CD14-positive monocyte (primary cell): Measurements from ENCODE around the gene ABCG5. TPM values are rescaled to one million over a fixed set of nuclear protein-coding genes. Genes with fewer than 3 reads are reported as not detected.

Source experiments
- DNase-seq, 3 donors: peaks; one replicate each; pipeline ENCODE4 v3.0.0-alpha.2; 2011 to 2022
- H2AFZ ChIP-seq: 2 replicates; pipeline ENCODE4 v1.6.0; 2012; ENCODE audit warnings: mild to moderate bottlenecking, low read depth, low read length, inconsistent platforms; ENCODE audit not compliant: insufficient read depth, poor library complexity, severe bottlenecking
- H3K27ac ChIP-seq, 2 donors: 1 replicate in 1 of 2; 2 replicates in 1 of 2; pipeline ENCODE4 v1.5.1; 2012 to 2013; ENCODE audit warnings: low read length in 2 of 2, control low read depth in 1 of 2, inconsistent platforms in 1 of 2, low read depth in 1 of 2, mild to moderate bottlenecking in 1 of 2
- H3K27me3 ChIP-seq, 2 donors: one replicate each; pipeline versions ENCODE4 v1.6.0 to v1.6.1; 2011 to 2013; ENCODE audit warnings: low read length in 2 of 2; ENCODE audit not compliant: control insufficient read depth in 2 of 2, insufficient read depth in 2 of 2
- H3K36me3 ChIP-seq, 2 donors: replicated peaks in 1 of 2; 1 replicate in 1 of 2; 2 replicates in 1 of 2; pipeline versions ENCODE4 v1.5.1 to v1.6.1; 2012 to 2013; ENCODE audit warnings: low read length in 2 of 2, control low read depth in 1 of 2, inconsistent platforms in 1 of 2, mild to moderate bottlenecking in 1 of 2; ENCODE audit not compliant: insufficient read depth in 2 of 2, control insufficient read depth in 1 of 2
- H3K4me1 ChIP-seq, 2 donors: 1 replicate in 1 of 2; 2 replicates in 1 of 2; pipeline versions ENCODE4 v1.5.1 to v1.6.1; 2012 to 2013; ENCODE audit warnings: low read length in 2 of 2, control low read depth in 1 of 2, inconsistent platforms in 1 of 2, mild to moderate bottlenecking in 1 of 2, moderate library complexity in 1 of 2; ENCODE audit not compliant: insufficient read depth in 2 of 2, control insufficient read depth in 1 of 2
- H3K4me2 ChIP-seq: replicated peaks from 2 replicates; pipeline ENCODE3; 2012; ENCODE audit warnings: low read length, moderate library complexity, mild to moderate bottlenecking; ENCODE audit not compliant: poor library complexity, severe bottlenecking; ENCODE audit errors: extremely low read depth
- H3K4me3 ChIP-seq, 3 experiments: fragments of 200-600 bp in 1 of 3; sonication (generic) in 1 of 3; replicated peaks in 1 of 3; 1 replicate in 2 of 3; 2 replicates in 1 of 3; pipeline ENCODE4 v1.5.1; 2011 to 2013; ENCODE audit warnings: low read length in 3 of 3, mild to moderate bottlenecking in 3 of 3, control low read depth in 2 of 3, low read depth in 2 of 3, inconsistent platforms in 1 of 3, moderate library complexity in 1 of 3
- H3K79me2 ChIP-seq: 2 replicates; pipeline ENCODE4 v1.6.0; 2012; ENCODE audit warnings: mild to moderate bottlenecking, control low read depth, inconsistent platforms, low read length, moderate library complexity; ENCODE audit not compliant: insufficient read depth
- H3K9ac ChIP-seq: 2 replicates; pipeline ENCODE4 v1.6.0; 2017; ENCODE audit warnings: low read length, mild to moderate bottlenecking; ENCODE audit not compliant: insufficient read depth, poor library complexity, severe bottlenecking
- H3K9me3 ChIP-seq, 2 donors: replicated peaks in 1 of 2; 1 replicate in 1 of 2; 2 replicates in 1 of 2; pipeline versions ENCODE4 v1.5.1 to v1.6.1; 2012 to 2013; ENCODE audit warnings: low read length in 2 of 2, control low read depth in 1 of 2; ENCODE audit not compliant: control insufficient read depth in 1 of 2, insufficient read depth in 1 of 2
- H4K20me1 ChIP-seq: 2 replicates; pipeline ENCODE4 v1.6.0; 2012; ENCODE audit warnings: mild to moderate bottlenecking, low read length, control low read depth, moderate library complexity; ENCODE audit not compliant: insufficient read depth
- H3K27ac Mint-ChIP-seq, 7 donors: one replicate each; pipeline ENCODE4 v1.8.0; 2020; ENCODE audit warnings: mild to moderate bottlenecking in 7 of 7, mixed read lengths in 7 of 7, moderate library complexity in 6 of 7, inconsistent platforms in 2 of 7
- H3K27me3 Mint-ChIP-seq, 3 donors: one replicate each; pipeline ENCODE4 v1.8.0; 2021 to 2022; ENCODE audit warnings: low read depth in 3 of 3, mild to moderate bottlenecking in 3 of 3, mixed read lengths in 3 of 3, moderate library complexity in 3 of 3, inconsistent platforms in 1 of 3
- H3K36me3 Mint-ChIP-seq, 2 donors: one replicate each; pipeline ENCODE4 v1.8.0; 2020; ENCODE audit warnings: mixed read lengths in 2 of 2, inconsistent platforms in 1 of 2, mild to moderate bottlenecking in 1 of 2
- H3K4me1 Mint-ChIP-seq: one replicate; pipeline ENCODE4 v1.8.0; 2020; ENCODE audit warnings: mild to moderate bottlenecking, mixed read lengths
- H3K4me3 Mint-ChIP-seq, 2 donors: one replicate each; pipeline ENCODE4 v1.8.0; 2020; ENCODE audit warnings: mild to moderate bottlenecking in 2 of 2, mixed read lengths in 2 of 2, moderate library complexity in 1 of 2
- H3K9me3 Mint-ChIP-seq, 7 donors: one replicate each; pipeline ENCODE4 v1.8.0; 2020 to 2022; ENCODE audit warnings: mixed read lengths in 7 of 7, mild to moderate bottlenecking in 6 of 7, moderate library complexity in 6 of 7, inconsistent platforms in 2 of 7
- WGBS: methylation state at CpG from one replicate; pipeline ENCODE4 v1.1.5; 2013; ENCODE audit warnings: missing lambda C conversion rate; ENCODE audit not compliant: insufficient coverage; 5-methylcytosine and 5-hydroxymethylcytosine counted together
- intact Hi-C, 2 donors: fragments of 100-400 bp; cut with micrococcal nuclease; formaldehyde crosslinking; loops; one replicate each; pipeline versions ENCODE4 v1.15.0 to v1.15.1; 2023
- polyA plus RNA-seq, 3 donors: library from polyadenylated mRNA; depleted of rRNA in 1 of 3; unstranded in 2 of 3; stranded (reverse) in 1 of 3; fragments of 300-500 nt in 2 of 3; fragments of >200 nt in 1 of 3; fragmentation: Illumina TruSeq in 2 of 3; gene quantifications; 1 replicate in 2 of 3; 2 replicates in 1 of 3; pipeline ENCODE4 v1.2.3, GENCODE V29; 2012 to 2021
- TF ChIP-seq, protein P1 (sequence below): fragments of 200-600 bp; IDR thresholded peaks from one replicate; pipeline ENCODE4 v1.8.0; 2022; ENCODE audit warnings: antibody characterized with exemption, mild to moderate bottlenecking

The ABCG5 gene
- polyA plus RNA-seq, 3 donors: not detected

DNA sequence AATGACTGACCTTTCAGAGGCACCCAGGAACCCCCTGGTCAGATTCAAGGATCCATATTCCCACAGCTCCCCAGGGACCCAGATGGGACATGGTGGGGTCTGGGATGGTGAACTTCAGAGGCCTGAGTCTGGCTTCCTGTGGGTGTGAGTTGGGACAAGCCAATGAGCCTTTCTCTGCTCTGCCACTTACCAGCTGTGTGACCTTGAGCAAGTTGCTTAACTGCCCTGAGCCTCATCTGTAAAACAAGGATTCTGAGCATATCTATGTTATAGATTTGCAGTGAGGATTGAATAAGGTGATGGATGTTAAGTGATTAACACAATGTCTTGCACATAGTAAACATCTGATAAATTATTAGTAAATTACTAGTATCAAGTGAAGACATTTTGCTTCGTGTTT, 6.5 kb upstream of the ABCG5 start:
- H2AFZ ChIP-seq: no peak overlapping the region
- no peaks in the 10 kb centered on the region for H3K79me2 ChIP-seq
- Mint-ChIP-seq H3K27me3 (peaks cover 5 to 10% (median 7%) of the 10 kb centered on the region in 3 donors), H3K9me3 (no peaks in the 10 kb centered on the region), H3K27ac (no peak overlapping the region), H3K4me1 (no peaks in the 10 kb centered on the region), H3K4me3 (no peak overlapping the region), H3K36me3 (no peaks in the 10 kb centered on the region)
- DNase-seq: no peak
- no peaks in the 10 kb centered on the region for H3K36me3 ChIP-seq
- no peak overlapping the region for H3K4me2 ChIP-seq
- H3K27ac ChIP-seq: no peak overlapping the region
- no peaks in the 10 kb centered on the region for H4K20me1 ChIP-seq
- intact Hi-C loops: no loop called here
- H3K27me3 ChIP-seq: no peaks in the 10 kb centered on the region
- H3K4me3 ChIP-seq: no peak overlapping the region
- TF ChIP-seq, protein P1, sequence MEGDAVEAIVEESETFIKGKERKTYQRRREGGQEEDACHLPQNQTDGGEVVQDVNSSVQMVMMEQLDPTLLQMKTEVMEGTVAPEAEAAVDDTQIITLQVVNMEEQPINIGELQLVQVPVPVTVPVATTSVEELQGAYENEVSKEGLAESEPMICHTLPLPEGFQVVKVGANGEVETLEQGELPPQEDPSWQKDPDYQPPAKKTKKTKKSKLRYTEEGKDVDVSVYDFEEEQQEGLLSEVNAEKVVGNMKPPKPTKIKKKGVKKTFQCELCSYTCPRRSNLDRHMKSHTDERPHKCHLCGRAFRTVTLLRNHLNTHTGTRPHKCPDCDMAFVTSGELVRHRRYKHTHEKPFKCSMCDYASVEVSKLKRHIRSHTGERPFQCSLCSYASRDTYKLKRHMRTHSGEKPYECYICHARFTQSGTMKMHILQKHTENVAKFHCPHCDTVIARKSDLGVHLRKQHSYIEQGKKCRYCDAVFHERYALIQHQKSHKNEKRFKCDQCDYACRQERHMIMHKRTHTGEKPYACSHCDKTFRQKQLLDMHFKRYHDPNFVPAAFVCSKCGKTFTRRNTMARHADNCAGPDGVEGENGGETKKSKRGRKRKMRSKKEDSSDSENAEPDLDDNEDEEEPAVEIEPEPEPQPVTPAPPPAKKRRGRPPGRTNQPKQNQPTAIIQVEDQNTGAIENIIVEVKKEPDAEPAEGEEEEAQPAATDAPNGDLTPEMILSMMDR: no peak
- H3K9ac ChIP-seq: no peak overlapping the region
- WGBS: no CpG with 5 or more reads among the region's 1 CpG
- H3K4me1 ChIP-seq: no peaks in the 10 kb centered on the region
- no peaks in the 10 kb centered on the region for H3K9me3 ChIP-seq

DNA sequence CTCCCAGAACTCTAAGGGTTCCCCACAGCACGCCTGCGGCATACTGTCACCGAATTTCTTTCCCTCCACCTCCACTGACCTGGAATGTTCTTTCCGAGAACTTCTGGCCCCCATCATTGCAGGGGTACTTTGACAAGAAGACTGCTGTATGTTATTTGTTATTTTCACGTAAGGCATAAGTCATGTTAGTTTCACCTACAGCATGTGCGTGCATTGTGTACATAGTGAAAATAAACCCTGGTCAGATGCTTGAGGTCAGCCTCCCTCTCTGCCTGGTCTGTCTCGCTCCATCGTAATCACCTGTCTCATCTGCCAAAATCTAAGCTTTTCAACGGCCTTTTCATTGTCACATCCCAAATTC, 4.2 kb upstream of the ABCG5 start:
- H3K4me1 ChIP-seq: no peaks in the 10 kb centered on the region
- no peak for DNase-seq
- no peaks in the 10 kb centered on the region for H3K36me3 Mint-ChIP-seq
- H3K4me1 Mint-ChIP-seq: no peaks in the 10 kb centered on the region
- H3K4me3 ChIP-seq: no peak overlapping the region
- H3K9ac ChIP-seq: no peak overlapping the region
- no peak overlapping the region for H3K4me3 Mint-ChIP-seq
- intact Hi-C loops: no loop called here
- no peak overlapping the region for H3K4me2 ChIP-seq
- H3K27me3 ChIP-seq: no peaks in the 10 kb centered on the region
- peaks cover 5 to 7% (median 6%) of the 10 kb centered on the region in 3 donors for H3K27me3 Mint-ChIP-seq
- H3K9me3 Mint-ChIP-seq: no peaks in the 10 kb centered on the region
- no peaks in the 10 kb centered on the region for H4K20me1 ChIP-seq
- H3K27ac Mint-ChIP-seq: no peak overlapping the region
- H3K27ac ChIP-seq: no peak overlapping the region
- H3K9me3 ChIP-seq: no peaks in the 10 kb centered on the region
- no peaks in the 10 kb centered on the region for H3K36me3 ChIP-seq
- H3K79me2 ChIP-seq: no peaks in the 10 kb centered on the region
- WGBS: 100% methylated on average over 4 of the region's 9 CpGs
- H2AFZ ChIP-seq: no peak overlapping the region
- TF ChIP-seq, protein P1: no peak
